Astrocyte (in vitro differentiated cells and primary cell): ENCODE data around the gene SUPT4H1. TPM values are rescaled to one million over a fixed set of nuclear protein-coding genes. Genes with fewer than 3 reads are reported as not detected.

ENCODE experiments used
- DNase-seq: peaks from one replicate; pipeline ENCODE4 v3.0.0-alpha.2; 2010; ENCODE audit warnings: low read depth
- FAIRE-seq: peaks from 2 replicates; lab custom pipeline; 2011; peaks lifted over from hg19 to GRCh38; lab: Jason Lieb, UNC
- H2AFZ ChIP-seq: 2 replicates; pipeline ENCODE4 v1.6.0; 2012; ENCODE audit warnings: low read depth, low read length, inconsistent platforms
- H3K27ac ChIP-seq: 2 replicates; pipeline ENCODE4 v1.5.1; 2011; ENCODE audit warnings: low read depth, low read length, inconsistent platforms
- H3K27me3 ChIP-seq: 2 replicates; pipeline ENCODE4 v1.6.0; 2011; ENCODE audit warnings: low read length, inconsistent platforms; ENCODE audit not compliant: insufficient read depth
- H3K36me3 ChIP-seq: 2 replicates; pipeline ENCODE4 v1.5.1; 2011; ENCODE audit warnings: low read length, inconsistent platforms; ENCODE audit not compliant: insufficient read depth
- H3K4me1 ChIP-seq: 2 replicates; pipeline ENCODE4 v1.5.1; 2011; ENCODE audit warnings: low read length, inconsistent platforms; ENCODE audit not compliant: insufficient read depth
- H3K4me2 ChIP-seq: 2 replicates; pipeline ENCODE4 v1.6.0; 2012; ENCODE audit warnings: low read length, inconsistent platforms
- H3K4me3 ChIP-seq: 2 replicates; pipeline ENCODE4 v1.5.1; 2011; ENCODE audit warnings: low read depth, mild to moderate bottlenecking, low read length, inconsistent platforms; ENCODE audit not compliant: insufficient read depth
- H3K79me2 ChIP-seq: 2 replicates; pipeline ENCODE4 v1.6.0; 2012; ENCODE audit warnings: mild to moderate bottlenecking, low read length, inconsistent platforms; ENCODE audit not compliant: insufficient read depth
- H3K9ac ChIP-seq: 2 replicates; pipeline ENCODE4 v1.6.0; 2012; ENCODE audit warnings: mild to moderate bottlenecking, low read length, inconsistent platforms
- H3K9me3 ChIP-seq: 2 replicates; pipeline ENCODE4 v1.5.1; 2012; ENCODE audit warnings: low read depth, mild to moderate bottlenecking, low read length, inconsistent platforms; ENCODE audit not compliant: insufficient read depth
- H4K20me1 ChIP-seq: 2 replicates; pipeline ENCODE4 v1.6.0; 2012; ENCODE audit warnings: low read length, inconsistent platforms; ENCODE audit not compliant: insufficient read depth
- H3K27ac Mint-ChIP-seq: one replicate; pipeline ENCODE4 v1.8.0; 2021; ENCODE audit warnings: mild to moderate bottlenecking, mixed read lengths; ENCODE audit not compliant: unreplicated experiment
- H3K27me3 Mint-ChIP-seq: one replicate; pipeline ENCODE4 v1.8.0; 2021; ENCODE audit warnings: low read depth, mixed read lengths; ENCODE audit not compliant: unreplicated experiment
- H3K36me3 Mint-ChIP-seq: one replicate; pipeline ENCODE4 v1.8.0; 2021; ENCODE audit warnings: low read depth, mixed read lengths; ENCODE audit not compliant: unreplicated experiment
- H3K4me1 Mint-ChIP-seq: one replicate; pipeline ENCODE4 v1.8.0; 2021; ENCODE audit warnings: low read depth, mixed read lengths; ENCODE audit not compliant: unreplicated experiment
- H3K4me3 Mint-ChIP-seq: one replicate; pipeline ENCODE4 v1.8.0; 2021; ENCODE audit warnings: mild to moderate bottlenecking, moderate library complexity, mixed read lengths; ENCODE audit not compliant: unreplicated experiment
- H3K9me3 Mint-ChIP-seq: one replicate; pipeline ENCODE4 v1.8.0; 2021; ENCODE audit warnings: mild to moderate bottlenecking, mixed read lengths; ENCODE audit not compliant: unreplicated experiment
- CTCF ChIP-seq: IDR thresholded peaks from 2 replicates; pipeline ENCODE4 v1.5.1; 2011; ENCODE audit warnings: low read depth, mild to moderate bottlenecking, inconsistent platforms, low read length, moderate library complexity; ENCODE audit not compliant: insufficient read depth
- EZH2 ChIP-seq: IDR thresholded peaks from 2 replicates; pipeline ENCODE4 v1.6.1; 2012; ENCODE audit warnings: mild to moderate bottlenecking, low read length, inconsistent platforms; ENCODE audit not compliant: insufficient read depth
- total RNA-seq: library from RNA; stranded (reverse); gene quantifications from 2 replicates; pipeline ENCODE4 v1.2.1, GENCODE V29; 2021

Gene SUPT4H1
- total RNA-seq, 1 donor from 2014 or later, result 108 TPM

DNA sequence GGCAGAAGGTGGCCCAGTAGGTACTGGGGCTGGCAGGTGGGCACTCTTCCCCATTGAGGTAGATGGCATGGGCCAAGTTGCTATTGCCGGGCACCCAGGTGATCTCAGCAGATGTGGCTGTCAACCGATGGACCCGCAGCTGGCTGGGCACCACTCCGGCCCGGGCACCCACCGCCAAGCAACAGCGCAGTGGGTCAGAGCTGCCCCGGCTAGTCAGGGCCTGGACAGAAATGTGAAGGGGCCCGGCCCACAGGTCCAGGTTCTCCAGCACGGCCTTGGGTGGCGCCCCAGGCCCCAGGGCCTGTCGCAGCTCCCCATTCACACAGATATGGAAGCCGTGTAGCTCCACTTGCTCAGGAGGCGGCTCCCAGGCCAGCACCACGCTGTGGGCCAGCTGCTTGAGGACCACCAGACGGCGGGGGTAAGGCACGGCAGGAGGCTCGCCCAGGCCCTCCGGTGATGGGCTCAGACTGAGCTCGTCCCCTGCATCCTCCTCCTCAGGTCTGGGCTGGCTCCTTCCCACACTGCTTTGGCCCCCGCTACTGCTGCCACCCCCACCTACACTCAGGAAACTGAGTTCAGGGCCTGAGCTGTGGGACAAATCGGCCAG, 39.9 kb downstream of the SUPT4H1 start:
- no peak overlapping the region for H2AFZ ChIP-seq
- no peak overlapping the region for H3K9ac ChIP-seq
- Mint-ChIP-seq H3K36me3 (no peaks in the 10 kb centered on the region), H3K9me3 (peaks cover 2% of the 10 kb centered on the region), H3K4me3 (no peak overlapping the region), H3K27me3 (peaks cover 33% of the 10 kb centered on the region), H3K4me1 (no peaks in the 10 kb centered on the region), H3K27ac (no peak overlapping the region)
- H3K4me1 ChIP-seq, result no peaks in the 10 kb centered on the region
- no peaks in the 10 kb centered on the region for H3K27me3 ChIP-seq
- H4K20me1 ChIP-seq, result no peaks in the 10 kb centered on the region
- H3K4me2 ChIP-seq, result no peak overlapping the region
- no peak overlapping the region for H3K4me3 ChIP-seq
- H3K27ac ChIP-seq, result no peak overlapping the region
- H3K9me3 ChIP-seq, result no peaks in the 10 kb centered on the region
- DNase-seq (no peak), FAIRE-seq (no peak)
- H3K79me2 ChIP-seq, result no peaks in the 10 kb centered on the region
- TF ChIP-seq EZH2 (no peak), CTCF (no peak)
- no peaks in the 10 kb centered on the region for H3K36me3 ChIP-seq

GRCh38 chr17:58311429-58311894, 40.5 kb downstream of the SUPT4H1 start:
- Histone ChIP-seq H3K4me3 (no peak overlapping the region), H3K27ac (no peak overlapping the region), H3K79me2 (no peaks in the 10 kb centered on the region), H3K36me3 (no peaks in the 10 kb centered on the region), H3K9me3 (no peaks in the 10 kb centered on the region), H3K4me1 (no peaks in the 10 kb centered on the region), H3K27me3 (no peaks in the 10 kb centered on the region), H3K4me2 (no peak overlapping the region), H4K20me1 (no peaks in the 10 kb centered on the region), H3K9ac (no peak overlapping the region), H2AFZ (no peak overlapping the region)
- H3K4me3 Mint-ChIP-seq, result no peak overlapping the region
- DNase-seq, result no peak
- no peak overlapping the region for H3K27ac Mint-ChIP-seq
- peaks cover 2% of the 10 kb centered on the region for H3K9me3 Mint-ChIP-seq
- H3K36me3 Mint-ChIP-seq, result no peaks in the 10 kb centered on the region
- peaks cover 36% of the 10 kb centered on the region for H3K27me3 Mint-ChIP-seq
- no peak for FAIRE-seq
- TF ChIP-seq CTCF, result no peak
- no peak for TF ChIP-seq EZH2
- no peaks in the 10 kb centered on the region for H3K4me1 Mint-ChIP-seq
